Cardiac fibroblast (primary cell): ENCODE results near the gene AIP.
"Not testable (repeated sequence)": the region's sequence is repeated elsewhere in the genome, so short reads cannot be mapped to it uniquely, and the experiment has no call there.

ENCODE experiments used
- DNase-seq, 2 donors: peaks; one replicate each; pipeline versions ENCODE4 v3.0.0 to v3.0.0-alpha.2; 2010; ENCODE audit warnings: low read depth in 2 of 2
- H3K4me3 ChIP-seq, 2 donors: replicated peaks in 1 of 2; 1 replicate in 1 of 2; 2 replicates in 1 of 2; pipeline ENCODE4 v1.5.1; 2011; ENCODE audit warnings: low read depth in 2 of 2, low read length in 2 of 2, mild to moderate bottlenecking in 2 of 2, moderate library complexity in 1 of 2
- CTCF ChIP-seq: IDR thresholded peaks from one replicate; pipeline ENCODE4 v1.5.1; 2011; ENCODE audit warnings: low read depth, mild to moderate bottlenecking, low read length, inconsistent platforms

Gene AIP

GRCh38 chr11:67484847-67485311 lies 2.1 kb downstream of the AIP start:
- no peak overlapping the region for H3K4me3 ChIP-seq
- no peak for DNase-seq
- TF ChIP-seq CTCF, result no peak

- not testable (repeated sequence) for DNase-seq, H3K4me3 ChIP-seq
Measured at GRCh38 chr11:67485873-67486361, 3.1 kb downstream of the AIP start.

- no peak for DNase-seq
- no peak for TF ChIP-seq CTCF
- no peak overlapping the region for H3K4me3 ChIP-seq
Measured at GRCh38 chr11:67486481-67487195, 3.8 kb downstream of the AIP start.

- no peak overlapping the region for H3K4me3 ChIP-seq
- no peak for TF ChIP-seq CTCF
- DNase-seq, result no peak
Measured at GRCh38 chr11:67489203-67489884, 6.5 kb downstream of the AIP start.

- DNase-seq, result no peak
- TF ChIP-seq CTCF, result no peak
- H3K4me3 ChIP-seq, result no peak overlapping the region
Measured at GRCh38 chr11:67489885-67490726, 7.3 kb downstream of the AIP start.

GRCh38 chr11:67490727-67491065 lies 7.9 kb downstream of the AIP start:
- DNase-seq, result no peak
- TF ChIP-seq CTCF, result no peak
- no peak overlapping the region for H3K4me3 ChIP-seq
